NAMALWA (cell line): ENCODE measurements around the gene PPP1R3G.

ENCODE experiments used
- DNase-seq: peaks from one replicate; pipeline ENCODE4 v3.0.0-alpha.2; 2015; ENCODE audit warnings: low spot score

Gene PPP1R3G

GRCh38 chr6:5072440-5072839 is 12.7 kb upstream of the PPP1R3G start:
- no peak for DNase-seq

- DNase-seq, result no peak
These were observed 11.1 kb upstream of the PPP1R3G start for GRCh38 chr6:5073992-5074391.

- DNase-seq, result no peak
These were observed 8.2 kb upstream of the PPP1R3G start for GRCh38 chr6:5076931-5077330.

GRCh38 chr6:5078121-5078669 is 6.9 kb upstream of the PPP1R3G start:
- peak; percentile 41 for DNase-seq

- no peak for DNase-seq
These were observed 5.4 kb upstream of the PPP1R3G start for GRCh38 chr6:5079692-5080091.

GRCh38 chr6:5080574-5080973 is 4.6 kb upstream of the PPP1R3G start:
- DNase-seq, result no peak

GRCh38 chr6:5081182-5081581 is 4.0 kb upstream of the PPP1R3G start:
- DNase-seq, result no peak

- DNase-seq, result no peak
These were observed 3.2 kb upstream of the PPP1R3G start for GRCh38 chr6:5081955-5082354.

GRCh38 chr6:5082487-5083306 is 2.4 kb upstream of the PPP1R3G start:
- no peak for DNase-seq

- DNase-seq, result no peak
These were observed 1.9 kb upstream of the PPP1R3G start for GRCh38 chr6:5083307-5083583.

GRCh38 chr6:5083813-5084359 is 1.3 kb upstream of the PPP1R3G start:
- DNase-seq, result no peak

- DNase-seq, result no peak
These were observed 771 bp upstream of the PPP1R3G start for GRCh38 chr6:5084360-5084780.

GRCh38 chr6:5085648-5086293 is 630 bp downstream of the PPP1R3G start:
- DNase-seq, result no peak

- no peak for DNase-seq
These were observed 1.3 kb downstream of the PPP1R3G start for GRCh38 chr6:5086294-5086890.

GRCh38 chr6:5087389-5087788 is 2.2 kb downstream of the PPP1R3G start:
- no peak for DNase-seq

GRCh38 chr6:5088780-5089179 is 3.6 kb downstream of the PPP1R3G start:
- no peak for DNase-seq

- DNase-seq, result no peak
These were observed 4.6 kb downstream of the PPP1R3G start for GRCh38 chr6:5089481-5090438.

- no peak for DNase-seq
These were observed 5.5 kb downstream of the PPP1R3G start for GRCh38 chr6:5090603-5091002.

- DNase-seq, result no peak
These were observed 6.3 kb downstream of the PPP1R3G start for GRCh38 chr6:5091210-5092069.

- DNase-seq, result no peak
These were observed 8.3 kb downstream of the PPP1R3G start for GRCh38 chr6:5093231-5094015.
